ENCODE results near the gene COL5A2. TPM values are rescaled to one million over a fixed set of nuclear protein-coding genes. Genes with fewer than 3 reads are reported as not detected.

COL5A2 gene
- total and polyA plus RNA-seq, 10 of the 15 experiments (the other 5 are each of a cell fraction or from before 2014, with no cell fraction given) = 0.04 to 0.85 (median 0.39) TPM

DNA sequence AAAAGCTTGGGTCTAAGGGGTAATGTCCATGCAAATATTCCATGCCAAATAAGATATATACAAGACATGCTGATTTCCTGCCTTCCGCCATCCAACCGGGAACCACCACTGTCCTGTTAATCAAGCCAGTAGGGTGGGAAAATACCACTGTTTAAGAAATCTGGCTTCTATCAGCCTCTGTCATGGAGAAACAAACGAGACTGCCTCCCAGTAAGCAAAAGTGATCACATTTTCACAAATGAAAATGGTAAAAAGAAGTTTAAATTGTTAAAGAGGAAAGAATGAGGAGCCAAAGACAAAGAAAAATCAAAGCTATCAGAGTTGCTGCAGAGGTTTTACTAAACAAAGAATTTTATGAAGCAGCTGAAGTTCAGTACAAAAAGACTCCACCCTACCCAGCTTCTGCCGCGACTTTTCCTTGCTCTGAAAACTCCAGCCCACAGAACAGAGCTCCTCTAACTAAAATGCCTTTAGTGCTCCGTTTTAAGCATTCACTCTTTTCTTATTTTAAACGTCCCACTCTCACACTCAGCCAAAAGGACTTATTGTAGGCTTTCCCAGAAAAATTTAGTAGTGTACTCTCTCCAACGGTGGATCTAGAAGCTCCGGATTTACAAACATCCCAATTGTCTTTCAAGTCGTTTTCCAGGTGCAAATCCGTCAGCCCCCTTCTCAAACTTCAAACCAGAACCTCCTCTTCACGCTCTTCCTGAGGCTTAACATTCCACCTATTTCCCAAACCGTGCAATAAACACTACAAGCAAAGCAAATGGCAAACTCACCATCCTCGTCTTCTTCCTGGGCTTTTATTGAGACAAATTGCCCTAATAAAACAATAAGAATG is 613 bp downstream of the COL5A2 start:
- RAD21 ChIA-PET (ENCODE audit: unreplicated experiment) = interaction anchor here (0.6 to 1.4 kb wide), 4 partner anchors 15 to 655 kb away, joined by 3 read pairs; no protein-coding TSS in a partner anchor
- intact Hi-C loops (cut with micrococcal nuclease; ENCODE audit: unreplicated experiment) = no loop called here

More for the DNA sequence above, 613 bp downstream of the COL5A2 start:
- no peak for DNase-seq (ENCODE audit: low read depth, low spot score)
- no peaks in the 10 kb centered on the region for H3K4me1 ChIP-seq (ENCODE audit: control insufficient read depth, insufficient read depth, low read length)
- H2AFZ ChIP-seq (ENCODE audit: control insufficient read depth, low read depth, low read length) = no peak overlapping the region
- no peak overlapping the region for H3K4me2 ChIP-seq (ENCODE audit: control insufficient read depth, insufficient read depth)
- no peak overlapping the region for H3K27ac ChIP-seq (ENCODE audit: control insufficient read depth, insufficient read depth)
- ATAC-seq = no peak
- no peaks in the 10 kb centered on the region for H3K27me3 ChIP-seq (replicated peaks in 1 of 2; ENCODE audit: control insufficient read depth in 2 of 2, insufficient read depth in 2 of 2, low read length in 1 of 2)
- H3K4me3 ChIP-seq = no peak overlapping the region
- no peaks in the 10 kb centered on the region for H3K9me3 ChIP-seq (replicated peaks; ENCODE audit: control insufficient read depth, insufficient read depth, low read length)
- H3K79me2 ChIP-seq (ENCODE audit: control insufficient read depth, insufficient read depth, low read length) = no peaks in the 10 kb centered on the region
- ChIA-PET SMC1A (ENCODE audit: uncharacterized antibody, unreplicated experiment) (interaction anchor here (0.6 to 1.2 kb wide), 9 partner anchors 7 to 937 kb away, joined by 3 to 5 read pairs (median 3); no protein-coding TSS in a partner anchor), POLR2A (interaction anchor here (0.9 kb wide), 1 partner anchor 31 kb away, joined by 3 read pairs; no protein-coding TSS in a partner anchor), CTCF (interaction anchor here (0.6 to 1.7 kb wide), 10 partner anchors 12 to 233 kb away, joined by 3 to 5 read pairs (median 3); no protein-coding TSS in a partner anchor)
- in situ Hi-C loops (cut with MboI) = no loop called here
- H3K36me3 ChIP-seq (ENCODE audit: control insufficient read depth in 2 of 2, insufficient read depth in 2 of 2, low read length in 1 of 2) = no peaks in the 10 kb centered on the region
- WGBS (ENCODE audit: insufficient coverage, insufficient replicate concordance, low lambda C conversion rate, missing lambda C conversion rate) = 12% methylated on average over 14 of the region's 14 CpGs
- FAIRE-seq = no peak
- TF ChIP-seq CBX5 (IDR thresholded peaks at IDR 0.05; ENCODE audit: low read depth) = no peak
- TF ChIP-seq KAT2A (conservative IDR thresholded peaks at IDR 0.05; ENCODE audit: control insufficient read depth, low read depth, low read length) = no peak
- no peak for TF ChIP-seq RELA (IDR thresholded peaks at IDR 0.05; ENCODE audit: borderline replicate concordance, partially characterized antibody)
- no peak for TF ChIP-seq YBX1 (IDR thresholded peaks at IDR 0.05)
- no peak for TF ChIP-seq MXI1 (IDR thresholded peaks at IDR 0.05; ENCODE audit: low read depth, low read length)
- TF ChIP-seq CEBPZ (IDR thresholded peaks at IDR 0.05; ENCODE audit: low read depth, low read length) = no peak
- TF ChIP-seq ZNF207 (IDR thresholded peaks at IDR 0.05; ENCODE audit: borderline replicate concordance) = no peak
- no peak for TF ChIP-seq BMI1 (IDR thresholded peaks at IDR 0.05; ENCODE audit: borderline replicate concordance)
- no peak for TF ChIP-seq MYB (IDR thresholded peaks at IDR 0.05; ENCODE audit: borderline replicate concordance, low read depth, low read length)
- TF ChIP-seq SKIL (IDR thresholded peaks at IDR 0.05; ENCODE audit: low read depth, poor library complexity, severe bottlenecking) = no peak
- no peaks in the 10 kb centered on the region for H4K20me1 ChIP-seq (ENCODE audit: control insufficient read depth, insufficient read depth)
- BruUV-seq (replicated peaks) = no TSS peak
- H3K9ac ChIP-seq (ENCODE audit: control insufficient read depth, insufficient read depth, low read length) = no peak overlapping the region

Measured in GM12878 (cell line).